Measurements from ENCODE around the gene NXF2. TPM values are rescaled to one million over a fixed set of nuclear protein-coding genes. Genes with fewer than 3 reads are reported as not detected.
"Not testable (repeated sequence)": the region's sequence is repeated elsewhere in the genome, so short reads cannot be mapped to it uniquely, and the experiment has no call there.

NXF2 gene, protein sequence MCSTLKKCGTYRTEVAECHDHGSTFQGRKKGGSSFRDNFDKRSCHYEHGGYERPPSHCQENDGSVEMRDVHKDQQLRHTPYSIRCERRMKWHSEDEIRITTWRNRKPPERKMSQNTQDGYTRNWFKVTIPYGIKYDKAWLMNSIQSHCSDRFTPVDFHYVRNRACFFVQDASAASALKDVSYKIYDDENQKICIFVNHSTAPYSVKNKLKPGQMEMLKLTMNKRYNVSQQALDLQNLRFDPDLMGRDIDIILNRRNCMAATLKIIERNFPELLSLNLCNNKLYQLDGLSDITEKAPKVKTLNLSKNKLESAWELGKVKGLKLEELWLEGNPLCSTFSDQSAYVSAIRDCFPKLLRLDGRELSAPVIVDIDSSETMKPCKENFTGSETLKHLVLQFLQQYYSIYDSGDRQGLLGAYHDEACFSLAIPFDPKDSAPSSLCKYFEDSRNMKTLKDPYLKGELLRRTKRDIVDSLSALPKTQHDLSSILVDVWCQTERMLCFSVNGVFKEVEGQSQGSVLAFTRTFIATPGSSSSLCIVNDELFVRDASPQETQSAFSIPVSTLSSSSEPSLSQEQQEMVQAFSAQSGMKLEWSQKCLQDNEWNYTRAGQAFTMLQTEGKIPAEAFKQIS
- not detected in 2 replicates for polyA plus RNA-seq (2012; rRNA removed)
- not detected in 2 replicates for polyA plus RNA-seq (2012; cell fraction: cytosol; rRNA removed)
- not detected in 2 replicates for polyA plus RNA-seq (2012; cell fraction: nucleus; rRNA removed)

DNA sequence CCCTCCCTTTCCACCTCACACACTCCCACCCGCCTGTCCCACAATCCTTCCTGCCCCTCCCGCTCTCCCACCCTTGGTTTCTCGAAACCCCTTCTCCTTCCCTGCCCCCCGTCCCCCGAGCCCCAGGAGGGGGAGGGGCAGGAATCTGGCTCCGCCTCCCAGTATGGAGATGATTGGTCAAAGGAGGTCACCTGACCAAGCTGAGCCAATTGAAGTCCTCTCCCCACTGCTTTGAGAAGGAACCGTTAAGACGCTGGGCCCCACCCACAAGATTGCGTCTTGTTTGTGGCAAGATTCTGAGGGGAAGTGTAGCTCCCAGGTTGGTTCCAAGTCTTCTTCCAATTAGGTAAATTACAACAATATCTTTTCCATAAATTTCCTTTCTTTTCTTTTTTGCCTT is at the start of gene NXF2:
Gene NXF2, plus strand, starts transcription at position 275 of the 400 bp plus-strand sequence. CDS start 59,912 bp downstream, outside the sequence.
- WGBS (ENCODE audit: low lambda C conversion rate): no CpG with 5 or more reads among the region's 9 CpGs
- POLR2A ChIA-PET; H3K9me2 ChIP-seq; CTCF ChIA-PET; DNase-seq; H4K20me1 ChIP-seq (ENCODE audit: insufficient read depth); H3F3A ChIP-seq (replicated peaks; ENCODE audit: insufficient read depth); H3K4me2 ChIP-seq; H3K4me3 ChIP-seq (ENCODE audit: low read depth in 2 of 2, low read length in 1 of 2); H3K9ac ChIP-seq; H2AFZ ChIP-seq (ENCODE audit: low read depth); H3K79me2 ChIP-seq (ENCODE audit: insufficient read depth); H3K9me3 ChIP-seq; H3K36me3 ChIP-seq (replicated peaks in 1 of 2; ENCODE audit: control insufficient read depth in 1 of 2, insufficient read depth in 2 of 2, low read length in 1 of 2); H3K27ac ChIP-seq (ENCODE audit: low read depth in 2 of 2, low read length in 1 of 2); H3K4me1 ChIP-seq (ENCODE audit: control insufficient read depth in 1 of 2, insufficient read depth in 2 of 2, low read depth in 1 of 2, low read length in 1 of 2); H3K27me3 ChIP-seq (ENCODE audit: insufficient read depth): not testable (repeated sequence)

DNA sequence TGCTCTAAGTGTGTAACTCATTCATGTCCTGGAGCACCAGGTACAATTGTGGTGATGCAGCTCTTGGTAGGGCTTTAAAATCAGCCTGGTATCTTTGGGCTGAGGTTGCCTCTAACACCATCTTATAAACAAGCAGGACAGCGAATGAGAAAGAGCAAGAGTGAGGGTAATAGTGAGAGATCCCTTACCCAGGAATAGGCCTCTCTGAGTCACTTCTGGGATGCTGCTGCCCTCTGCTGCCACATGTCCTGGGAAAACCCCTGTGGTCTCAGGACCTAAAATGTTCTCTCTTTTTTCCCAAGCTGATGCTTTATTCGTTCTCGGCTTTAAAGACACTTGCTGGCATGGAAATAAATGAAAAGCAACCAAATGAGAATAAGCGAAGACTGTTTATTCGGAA is 39.0 kb upstream of the NXF2 start:
- POLR2A ChIA-PET, H3K9me2 ChIP-seq: not testable (repeated sequence)
- no CpG with 5 or more reads among the region's 5 CpGs for WGBS (ENCODE audit: low lambda C conversion rate)

DNA sequence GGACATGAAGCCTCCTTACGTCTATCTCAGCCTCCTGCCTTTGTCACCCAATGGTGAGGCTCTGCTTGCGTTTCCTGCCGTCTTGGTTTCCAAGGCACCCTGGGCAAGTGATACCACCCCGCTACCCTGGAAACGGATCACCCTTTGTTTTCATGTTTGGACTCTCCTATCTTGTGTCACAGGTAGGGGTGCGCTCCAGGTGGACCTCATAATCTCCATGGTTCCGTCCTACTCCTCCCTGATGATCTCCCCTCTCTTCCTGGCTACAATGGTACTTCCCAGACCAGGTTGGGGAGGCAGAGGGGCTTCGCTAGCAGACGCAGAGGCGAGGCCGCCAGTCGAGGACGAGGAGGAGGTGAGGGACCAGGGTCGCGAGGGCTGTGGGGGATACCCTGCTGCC is 32.0 kb upstream of the NXF2 start, which contains the start of gene TCP11X1:
Gene TCP11X1, plus strand, starts transcription at position 316 of the 400 bp plus-strand sequence.
- H3F3A ChIP-seq (replicated peaks; ENCODE audit: insufficient read depth); H3K36me3 ChIP-seq (replicated peaks in 1 of 2; ENCODE audit: control insufficient read depth in 1 of 2, insufficient read depth in 2 of 2, low read length in 1 of 2); DNase-seq; H3K9me3 ChIP-seq; H2AFZ ChIP-seq (ENCODE audit: low read depth); H3K27me3 ChIP-seq (ENCODE audit: insufficient read depth); H3K4me2 ChIP-seq; POLR2A ChIA-PET; H3K9ac ChIP-seq; H3K79me2 ChIP-seq (ENCODE audit: insufficient read depth); H3K9me2 ChIP-seq; H3K4me1 ChIP-seq (ENCODE audit: control insufficient read depth in 1 of 2, insufficient read depth in 2 of 2, low read depth in 1 of 2, low read length in 1 of 2); H3K27ac ChIP-seq (ENCODE audit: low read depth in 2 of 2, low read length in 1 of 2); H4K20me1 ChIP-seq (ENCODE audit: insufficient read depth); CTCF ChIA-PET; H3K4me3 ChIP-seq (ENCODE audit: low read depth in 2 of 2, low read length in 1 of 2): not testable (repeated sequence)
- WGBS (ENCODE audit: low lambda C conversion rate): no CpG with 5 or more reads among the region's 15 CpGs

More for the DNA sequence above, 39.0 kb upstream of the NXF2 start:
- H3K4me1 ChIP-seq (ENCODE audit: control insufficient read depth in 1 of 2, insufficient read depth in 2 of 2, low read depth in 1 of 2, low read length in 1 of 2); H4K20me1 ChIP-seq (ENCODE audit: insufficient read depth); H3F3A ChIP-seq (replicated peaks; ENCODE audit: insufficient read depth); H3K27ac ChIP-seq (ENCODE audit: low read depth in 2 of 2, low read length in 1 of 2); H3K4me2 ChIP-seq; H3K79me2 ChIP-seq (ENCODE audit: insufficient read depth); H3K9me3 ChIP-seq; H3K27me3 ChIP-seq (ENCODE audit: insufficient read depth); DNase-seq; CTCF ChIA-PET; H3K4me3 ChIP-seq (ENCODE audit: low read depth in 2 of 2, low read length in 1 of 2); H3K36me3 ChIP-seq (replicated peaks in 1 of 2; ENCODE audit: control insufficient read depth in 1 of 2, insufficient read depth in 2 of 2, low read length in 1 of 2); H3K9ac ChIP-seq; H2AFZ ChIP-seq (ENCODE audit: low read depth): not testable (repeated sequence)

DNA sequence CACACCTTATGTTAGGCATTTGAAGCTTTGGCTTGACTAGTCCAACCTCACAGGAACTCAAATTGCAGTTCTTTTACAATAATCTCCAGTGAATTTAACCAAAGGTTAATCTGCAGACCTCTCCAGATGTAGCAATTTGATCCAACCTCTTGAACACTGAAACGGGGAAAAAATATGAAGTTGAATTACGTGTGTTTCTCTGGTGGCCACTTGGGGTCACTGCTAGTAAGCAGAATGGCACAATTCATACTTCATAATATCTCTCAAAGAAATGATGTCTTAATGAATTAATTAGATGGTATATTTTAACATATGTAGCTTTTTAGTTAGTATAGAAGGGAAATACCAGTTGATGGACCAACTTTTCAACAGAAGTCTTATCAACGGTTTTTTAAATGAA is 30.5 kb upstream of the NXF2 start:
- H3F3A ChIP-seq (replicated peaks; ENCODE audit: insufficient read depth); H3K9me2 ChIP-seq; CTCF ChIA-PET; H3K4me1 ChIP-seq (ENCODE audit: control insufficient read depth in 1 of 2, insufficient read depth in 2 of 2, low read depth in 1 of 2, low read length in 1 of 2); H3K79me2 ChIP-seq (ENCODE audit: insufficient read depth); H2AFZ ChIP-seq (ENCODE audit: low read depth); H3K27me3 ChIP-seq (ENCODE audit: insufficient read depth); H3K4me3 ChIP-seq (ENCODE audit: low read depth in 2 of 2, low read length in 1 of 2); H3K9me3 ChIP-seq; H3K27ac ChIP-seq (ENCODE audit: low read depth in 2 of 2, low read length in 1 of 2); H3K36me3 ChIP-seq (replicated peaks in 1 of 2; ENCODE audit: control insufficient read depth in 1 of 2, insufficient read depth in 2 of 2, low read length in 1 of 2); H4K20me1 ChIP-seq (ENCODE audit: insufficient read depth); H3K4me2 ChIP-seq; H3K9ac ChIP-seq; POLR2A ChIA-PET; DNase-seq: not testable (repeated sequence)
- WGBS (ENCODE audit: low lambda C conversion rate): no CpG with 5 or more reads among the region's 3 CpGs

DNA sequence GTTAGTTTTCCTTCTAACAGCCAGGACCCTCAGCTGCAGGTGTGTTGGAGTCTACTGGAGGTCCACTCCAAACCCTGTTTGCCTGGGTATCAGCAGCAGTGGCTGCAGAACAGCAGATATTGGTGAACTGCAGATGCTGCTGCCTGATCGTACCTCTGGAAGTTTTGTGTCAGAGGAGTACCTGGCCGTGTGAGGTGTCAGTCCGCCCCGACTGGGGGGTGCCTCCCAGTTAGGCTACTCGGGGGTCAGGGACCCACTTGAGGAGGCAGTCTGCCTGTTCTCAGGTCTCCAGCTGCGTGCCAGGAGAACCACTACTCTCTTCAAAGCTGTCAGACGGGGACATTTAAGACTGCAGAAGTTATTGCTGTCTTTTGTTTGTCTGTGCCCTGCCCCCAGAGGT is 11.3 kb upstream of the NXF2 start:
- H3K27ac ChIP-seq (ENCODE audit: low read depth in 2 of 2, low read length in 1 of 2); CTCF ChIA-PET; H3K27me3 ChIP-seq (ENCODE audit: insufficient read depth); H3K9me2 ChIP-seq; H3K36me3 ChIP-seq (replicated peaks in 1 of 2; ENCODE audit: control insufficient read depth in 1 of 2, insufficient read depth in 2 of 2, low read length in 1 of 2); H3K4me1 ChIP-seq (ENCODE audit: control insufficient read depth in 1 of 2, insufficient read depth in 2 of 2, low read depth in 1 of 2, low read length in 1 of 2); H3F3A ChIP-seq (replicated peaks; ENCODE audit: insufficient read depth); POLR2A ChIA-PET; H3K79me2 ChIP-seq (ENCODE audit: insufficient read depth); H3K9ac ChIP-seq; H3K4me3 ChIP-seq (ENCODE audit: low read depth in 2 of 2, low read length in 1 of 2); H3K9me3 ChIP-seq; H4K20me1 ChIP-seq (ENCODE audit: insufficient read depth); H2AFZ ChIP-seq (ENCODE audit: low read depth); H3K4me2 ChIP-seq; DNase-seq: not testable (repeated sequence)
- WGBS (ENCODE audit: low lambda C conversion rate): 20% methylated on average over 4 of the region's 7 CpGs

DNA sequence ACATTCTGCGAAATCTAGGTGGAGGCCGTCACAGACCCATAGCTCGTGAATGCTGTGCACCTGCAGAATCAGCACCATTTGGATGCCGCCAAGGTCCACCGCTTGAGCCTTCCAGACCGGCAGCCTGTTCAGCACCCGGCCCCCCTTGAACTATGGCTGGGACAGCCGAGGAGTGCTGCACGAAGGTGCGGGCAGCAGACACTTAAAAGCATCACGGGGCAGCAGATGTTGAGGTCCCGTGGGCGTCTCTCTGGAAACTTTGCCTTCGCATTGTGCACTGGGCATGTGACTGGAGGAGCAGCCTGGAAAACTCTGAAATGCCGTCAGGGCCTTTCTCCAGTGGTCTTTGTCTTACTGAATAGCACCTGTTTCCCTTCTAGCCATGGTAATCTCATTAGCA is 6.7 kb upstream of the NXF2 start:
- POLR2A ChIA-PET; H3K9me3 ChIP-seq; H3K9me2 ChIP-seq; H3K4me3 ChIP-seq (ENCODE audit: low read depth in 2 of 2, low read length in 1 of 2); H3F3A ChIP-seq (replicated peaks; ENCODE audit: insufficient read depth); H3K27ac ChIP-seq (ENCODE audit: low read depth in 2 of 2, low read length in 1 of 2); H3K79me2 ChIP-seq (ENCODE audit: insufficient read depth); H3K27me3 ChIP-seq (ENCODE audit: insufficient read depth); H3K4me1 ChIP-seq (ENCODE audit: control insufficient read depth in 1 of 2, insufficient read depth in 2 of 2, low read depth in 1 of 2, low read length in 1 of 2); H3K36me3 ChIP-seq (replicated peaks in 1 of 2; ENCODE audit: control insufficient read depth in 1 of 2, insufficient read depth in 2 of 2, low read length in 1 of 2); H2AFZ ChIP-seq (ENCODE audit: low read depth); H3K4me2 ChIP-seq; CTCF ChIA-PET; H3K9ac ChIP-seq; DNase-seq; H4K20me1 ChIP-seq (ENCODE audit: insufficient read depth): not testable (repeated sequence)
- 8% methylated on average over 6 of the region's 15 CpGs for WGBS (ENCODE audit: low lambda C conversion rate)

Data from SK-N-SH (cell line).